Keratinocyte (primary cell): Measurements from ENCODE around the gene SPOP. TPM values are rescaled to one million over a fixed set of nuclear protein-coding genes. Genes with fewer than 3 reads are reported as not detected.

Experiments used
- DNase-seq: peaks from one replicate; pipeline ENCODE4 v3.0.0-alpha.2; 2011; ENCODE audit warnings: low read depth, missing footprints, low spot score
- FAIRE-seq: peaks from 2 replicates; lab custom pipeline; 2011; peaks lifted over from hg19 to GRCh38; lab: Jason Lieb, UNC
- H2AFZ ChIP-seq: 2 replicates; pipeline ENCODE4 v1.6.0; 2012; ENCODE audit warnings: low read length, control low read depth, inconsistent platforms; ENCODE audit not compliant: control insufficient read depth
- H3K27ac ChIP-seq: 2 replicates; pipeline ENCODE4 v1.5.1; 2011; ENCODE audit warnings: low read length; ENCODE audit not compliant: control insufficient read depth, insufficient read depth
- H3K27me3 ChIP-seq: 3 replicates; pipeline ENCODE4 v1.6.0; 2011; ENCODE audit warnings: low read length; ENCODE audit not compliant: control insufficient read depth, insufficient read depth; ENCODE audit errors: extremely low read depth
- H3K36me3 ChIP-seq, 2 experiments: 2 replicates in 1 of 2; 3 replicates in 1 of 2; pipeline ENCODE4 v1.5.1; 2011; ENCODE audit warnings: low read length in 2 of 2, mild to moderate bottlenecking in 1 of 2; ENCODE audit not compliant: control insufficient read depth in 2 of 2, insufficient read depth in 2 of 2; ENCODE audit errors: extremely low read depth in 1 of 2
- H3K4me1 ChIP-seq: 3 replicates; pipeline ENCODE4 v1.5.1; 2011; ENCODE audit warnings: low read length; ENCODE audit not compliant: control insufficient read depth, insufficient read depth; ENCODE audit errors: extremely low read depth
- H3K4me2 ChIP-seq: 3 replicates; pipeline ENCODE4 v1.6.0; 2011; ENCODE audit warnings: low read depth, low read length; ENCODE audit not compliant: control insufficient read depth, insufficient read depth; ENCODE audit errors: extremely low read depth
- H3K4me3 ChIP-seq, 3 experiments: fragments of 200-600 bp in 1 of 3; sonication (generic) in 1 of 3; 2 replicates in 2 of 3; 3 replicates in 1 of 3; pipeline ENCODE4 v1.5.1; 2011 to 2016; ENCODE audit warnings: low read length in 3 of 3, mild to moderate bottlenecking in 3 of 3, control low read depth in 2 of 3, inconsistent platforms in 1 of 3, low read depth in 1 of 3, mixed read lengths in 1 of 3, mixed run types in 1 of 3, moderate library complexity in 1 of 3; ENCODE audit not compliant: control insufficient read depth in 2 of 3, insufficient read depth in 2 of 3; ENCODE audit errors: extremely low read depth in 1 of 3
- H3K79me2 ChIP-seq: 2 replicates; pipeline ENCODE4 v1.6.0; 2012; ENCODE audit warnings: low read length; ENCODE audit not compliant: control insufficient read depth, insufficient read depth
- H3K9ac ChIP-seq: 3 replicates; pipeline ENCODE4 v1.6.0; 2011; ENCODE audit warnings: low read length; ENCODE audit not compliant: control insufficient read depth, insufficient read depth; ENCODE audit errors: extremely low read depth
- H3K9me1 ChIP-seq: 3 replicates; pipeline ENCODE4 v1.6.0; 2011; ENCODE audit warnings: low read length; ENCODE audit not compliant: control insufficient read depth, insufficient read depth; ENCODE audit errors: extremely low read depth
- H3K9me3 ChIP-seq: 2 replicates; pipeline ENCODE4 v1.5.1; 2012; ENCODE audit warnings: low read depth, low read length; ENCODE audit not compliant: control insufficient read depth
- H4K20me1 ChIP-seq: 3 replicates; pipeline ENCODE4 v1.6.0; 2011; ENCODE audit warnings: low read length; ENCODE audit not compliant: control insufficient read depth, insufficient read depth; ENCODE audit errors: extremely low read depth
- CTCF ChIP-seq, 3 experiments: IDR thresholded peaks in 1 of 3; conservative IDR thresholded peaks in 1 of 3; optimal IDR thresholded peaks in 1 of 3; 2 replicates in 2 of 3; 3 replicates in 1 of 3; pipeline versions ENCODE3 to v1.5.1; 2011; ENCODE audit warnings: low read length in 3 of 3, mild to moderate bottlenecking in 3 of 3, moderate library complexity in 2 of 3, control low read depth in 1 of 3, inconsistent platforms in 1 of 3; ENCODE audit not compliant: insufficient read depth in 2 of 3; ENCODE audit errors: extremely low read depth in 1 of 3
- EZH2 ChIP-seq: IDR thresholded peaks from one replicate; pipeline ENCODE4 v1.6.1; 2012; ENCODE audit warnings: inconsistent platforms, mild to moderate bottlenecking, low read length, moderate library complexity
- dilution Hi-C: fragments of 300-500 bp; cut with MboI; formaldehyde crosslinking; loops from one replicate; pipeline ENCODE4 v1.7.0; 2020; ENCODE audit warnings: low sequenced_read_pairs; ENCODE audit not compliant: extremely low pct_ligation_motif_present
- polyA plus RNA-seq, 5 experiments: library from polyadenylated mRNA; depleted of rRNA in 3 of 5; stranded (reverse) in 3 of 5; stranded (forward) in 1 of 5; unstranded in 1 of 5; fragments of >200 nt; gene quantifications; 1 replicate in 1 of 5; 2 replicates in 3 of 5; 3 replicates in 1 of 5; pipeline versions ENCODE4 v1.2.1 to v1.2.3, GENCODE V29; 2011 to 2012; ENCODE audit warnings: missing spikeins in 2 of 5, low read depth in 1 of 5, low replicate concordance in 1 of 5

SPOP gene
- polyA plus RNA-seq, 1 donor (not counting 4 experiments of a cell fraction or from before 2014, with no cell fraction given) = 27.5 TPM

GRCh38 chr17:49634485-49634860 is 43.4 kb downstream of the SPOP start:
- Histone ChIP-seq H4K20me1 (no peaks in the 10 kb centered on the region), H3K27ac (no peak overlapping the region), H3K79me2 (peaks cover 2% of the 10 kb centered on the region), H3K9me1 (peaks cover 3% of the 10 kb centered on the region), H3K4me2 (no peak overlapping the region), H3K27me3 (no peaks in the 10 kb centered on the region), H3K36me3 (no peaks in the 10 kb centered on the region), H3K9ac (no peak overlapping the region), H3K4me3 (no peak overlapping the region), H3K9me3 (no peaks in the 10 kb centered on the region), H2AFZ (no peak overlapping the region), H3K4me1 (no peaks in the 10 kb centered on the region)
- dilution Hi-C loops = no loop called here
- DNase-seq (no peak), FAIRE-seq (no peak)
- no peak for TF ChIP-seq CTCF (optimal IDR thresholded peaks at IDR 0.05 in 1 of 3, IDR thresholded peaks at IDR 0.05 in 1 of 3, conservative IDR thresholded peaks at IDR 0.05 in 1 of 3; ENCODE audit: extremely low read depth in 1 of 3, insufficient read depth in 2 of 3, low read length in 3 of 3)
- TF ChIP-seq EZH2 = no peak

- H3K9me3 ChIP-seq = no peaks in the 10 kb centered on the region
- H3K4me1 ChIP-seq = no peaks in the 10 kb centered on the region
- no peak overlapping the region for H3K9ac ChIP-seq
- no peak overlapping the region for H3K4me2 ChIP-seq
- no peak for DNase-seq
- H3K36me3 ChIP-seq = no peaks in the 10 kb centered on the region
- TF ChIP-seq EZH2 (no peak), CTCF (optimal IDR thresholded peaks at IDR 0.05 in 1 of 3, IDR thresholded peaks at IDR 0.05 in 1 of 3, conservative IDR thresholded peaks at IDR 0.05 in 1 of 3; ENCODE audit: extremely low read depth in 1 of 3, insufficient read depth in 2 of 3, low read length in 3 of 3) (no peak)
- no peak overlapping the region for H3K4me3 ChIP-seq
- no peaks in the 10 kb centered on the region for H4K20me1 ChIP-seq
- H3K9me1 ChIP-seq = peaks cover 3% of the 10 kb centered on the region
- peaks cover 2% of the 10 kb centered on the region for H3K79me2 ChIP-seq
- no peak overlapping the region for H2AFZ ChIP-seq
- no peak overlapping the region for H3K27ac ChIP-seq
- dilution Hi-C loops = no loop called here
- FAIRE-seq = no peak
- no peaks in the 10 kb centered on the region for H3K27me3 ChIP-seq
These were observed 44.0 kb downstream of the SPOP start for GRCh38 chr17:49633762-49634484.
